GM21367 (cell line): ENCODE data around the gene ALG3.
"Not testable (repeated sequence)": the region's sequence is repeated elsewhere in the genome, so short reads cannot be mapped to it uniquely, and the experiment has no call there.

ENCODE experiments used
- ATAC-seq: cut with Tn5 transposase; IDR thresholded peaks from one replicate; pipeline ENCODE4 v1.9.1; 2021; ENCODE audit not compliant: unreplicated experiment

ALG3 gene

GRCh38 chr3:184248454-184249411, at the start of gene ALG3:
TSS of gene ALG3 (minus strand) at chr3:184248962. CDS start at chr3:184248940, 22 bp downstream.
- ATAC-seq: peak; percentile 44

- ATAC-seq: no peak
Observed at GRCh38 chr3:184296616-184297015, 47.9 kb upstream of the ALG3 start.

- ATAC-seq: no peak
Observed at GRCh38 chr3:184295771-184296170, 47.0 kb upstream of the ALG3 start.

- no peak for ATAC-seq
Observed at GRCh38 chr3:184291738-184292445, 43.1 kb upstream of the ALG3 start.

- no peak for ATAC-seq
Observed at GRCh38 chr3:184291044-184291737, 42.4 kb upstream of the ALG3 start.

GRCh38 chr3:184290331-184290730, 41.6 kb upstream of the ALG3 start:
- no peak for ATAC-seq

GRCh38 chr3:184289426-184289938, 40.7 kb upstream of the ALG3 start:
- no peak for ATAC-seq

GRCh38 chr3:184284696-184285095, 35.9 kb upstream of the ALG3 start:
- no peak for ATAC-seq

GRCh38 chr3:184283681-184284080, 34.9 kb upstream of the ALG3 start:
- ATAC-seq: no peak

GRCh38 chr3:184282941-184283340, 34.2 kb upstream of the ALG3 start:
- ATAC-seq: no peak

- ATAC-seq: no peak
Observed at GRCh38 chr3:184277366-184277765, 28.6 kb upstream of the ALG3 start.

GRCh38 chr3:184275961-184276910, 27.5 kb upstream of the ALG3 start, which contains the start of gene ECE2:
TSS of gene ECE2 (plus strand) at chr3:184276022. CDS start at chr3:184276154, 132 bp downstream.
- no peak for ATAC-seq

GRCh38 chr3:184275381-184275701, 26.6 kb upstream of the ALG3 start:
- ATAC-seq: no peak

GRCh38 chr3:184272269-184272668, 23.5 kb upstream of the ALG3 start:
- ATAC-seq: no peak

- not testable (repeated sequence) for ATAC-seq
Observed at GRCh38 chr3:184267249-184267648, 18.5 kb upstream of the ALG3 start.

- ATAC-seq: no peak
Observed at GRCh38 chr3:184262764-184263179, 14.0 kb upstream of the ALG3 start.

GRCh38 chr3:184261854-184262763, 13.3 kb upstream of the ALG3 start:
- no peak for ATAC-seq

- no peak for ATAC-seq
Observed at GRCh38 chr3:184261270-184261853, 12.6 kb upstream of the ALG3 start, which contains the start of gene CAMK2N2. TSS of gene CAMK2N2 (minus strand) at chr3:184261553. CDS start at chr3:184261285, 268 bp downstream.
